Testis (tissue), 2 donors: ENCODE data around the gene HSD3B7.

Experiments
- POLR2A ChIP-seq: fragments of 450-650 bp; IDR thresholded peaks from one replicate; pipeline ENCODE4 v1.6.1; 2017; ENCODE audit warnings: antibody characterized with exemption, mild to moderate bottlenecking, moderate library complexity
- TF ChIP-seq, protein P1 (sequence below), 3 experiments: fragments of 450-650 bp in 2 of 3; fragments of 200-600 bp in 1 of 3; sonication (generic) in 1 of 3; IDR thresholded peaks; one replicate each; pipeline ENCODE4 v1.5.1; 2016 to 2019; ENCODE audit warnings: antibody characterized with exemption in 3 of 3, mild to moderate bottlenecking in 2 of 3, moderate library complexity in 1 of 3

DNA sequence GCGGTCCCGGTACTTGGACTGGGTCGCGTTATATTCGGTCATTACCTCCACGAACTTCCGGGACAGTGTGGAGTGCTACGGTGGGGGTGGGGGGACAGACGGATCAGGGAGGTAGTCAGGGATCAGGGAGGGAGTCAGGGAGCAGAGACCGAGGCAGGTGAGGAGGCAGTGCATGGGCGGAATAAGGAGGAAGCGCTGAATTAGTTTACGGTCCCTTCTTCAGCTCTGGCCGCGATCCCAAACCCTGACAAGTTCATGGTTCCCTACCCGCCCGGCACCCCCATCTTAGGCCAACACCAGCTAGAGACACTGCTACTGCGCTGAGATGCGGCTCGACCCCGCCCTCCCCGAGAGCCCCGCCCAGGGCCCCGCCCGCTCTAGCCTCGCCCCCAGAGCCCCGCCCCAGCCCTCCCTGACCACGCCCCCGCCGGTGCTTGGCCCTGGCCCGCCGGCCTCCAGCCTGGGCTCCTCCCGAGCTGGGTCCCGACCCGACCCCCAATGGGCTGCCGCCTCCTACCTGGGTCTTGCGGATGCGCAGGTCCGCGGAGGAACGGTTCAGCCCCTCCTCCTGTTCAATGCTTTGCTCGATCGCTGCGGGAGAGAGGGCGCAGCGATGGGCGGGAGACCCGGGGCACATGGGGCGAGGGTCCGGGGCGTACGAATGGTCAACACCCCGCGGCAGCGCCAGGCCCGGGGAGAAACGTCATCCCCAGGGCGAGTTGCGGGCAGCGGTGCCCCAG lies 12.1 kb downstream of the HSD3B7 start:
- TF ChIP-seq, protein P1, sequence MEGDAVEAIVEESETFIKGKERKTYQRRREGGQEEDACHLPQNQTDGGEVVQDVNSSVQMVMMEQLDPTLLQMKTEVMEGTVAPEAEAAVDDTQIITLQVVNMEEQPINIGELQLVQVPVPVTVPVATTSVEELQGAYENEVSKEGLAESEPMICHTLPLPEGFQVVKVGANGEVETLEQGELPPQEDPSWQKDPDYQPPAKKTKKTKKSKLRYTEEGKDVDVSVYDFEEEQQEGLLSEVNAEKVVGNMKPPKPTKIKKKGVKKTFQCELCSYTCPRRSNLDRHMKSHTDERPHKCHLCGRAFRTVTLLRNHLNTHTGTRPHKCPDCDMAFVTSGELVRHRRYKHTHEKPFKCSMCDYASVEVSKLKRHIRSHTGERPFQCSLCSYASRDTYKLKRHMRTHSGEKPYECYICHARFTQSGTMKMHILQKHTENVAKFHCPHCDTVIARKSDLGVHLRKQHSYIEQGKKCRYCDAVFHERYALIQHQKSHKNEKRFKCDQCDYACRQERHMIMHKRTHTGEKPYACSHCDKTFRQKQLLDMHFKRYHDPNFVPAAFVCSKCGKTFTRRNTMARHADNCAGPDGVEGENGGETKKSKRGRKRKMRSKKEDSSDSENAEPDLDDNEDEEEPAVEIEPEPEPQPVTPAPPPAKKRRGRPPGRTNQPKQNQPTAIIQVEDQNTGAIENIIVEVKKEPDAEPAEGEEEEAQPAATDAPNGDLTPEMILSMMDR (IDR thresholded peaks at IDR 0.05): no peak
- no peak for TF ChIP-seq POLR2A
